Measurements from ENCODE around the gene PEAK1.

The PEAK1 gene

GRCh38 chr15:77350792-77351191, 69.1 kb downstream of the PEAK1 start:
- no peak overlapping the region for H3K9ac ChIP-seq
- no peak overlapping the region for H3K27ac ChIP-seq
- no peak for TF ChIP-seq Cebpa-rat (IDR thresholded peaks at IDR 0.05)
- no peaks in the 10 kb centered on the region for H3K36me3 ChIP-seq
- H3K4me2 ChIP-seq, result no peak overlapping the region
- H3K4me3 ChIP-seq, result no peak overlapping the region
- no peaks in the 10 kb centered on the region for H3K27me3 ChIP-seq
- no peaks in the 10 kb centered on the region for H3K9me3 ChIP-seq
- H3K4me1 ChIP-seq, result no peaks in the 10 kb centered on the region
- no peaks in the 10 kb centered on the region for H4K20me1 ChIP-seq

DNA sequence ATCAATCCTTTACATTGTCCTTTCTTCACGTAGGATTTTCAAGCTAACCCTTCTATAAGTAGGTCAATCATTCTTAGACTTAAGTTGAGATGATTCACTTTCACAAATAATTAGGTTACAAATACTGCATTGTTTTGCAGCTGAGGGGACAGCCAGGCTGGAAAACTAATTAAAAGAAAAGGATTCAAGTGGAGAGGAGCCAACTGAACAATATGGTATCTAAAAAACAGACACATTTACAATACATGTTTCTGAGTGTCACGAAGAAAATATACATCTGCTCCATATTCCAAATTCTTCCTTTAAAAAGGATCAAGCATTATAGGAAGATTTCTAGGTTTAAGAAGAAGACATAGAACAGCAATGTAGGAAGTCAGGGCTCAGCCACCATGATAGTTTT, 70.2 kb downstream of the PEAK1 start:
- Histone ChIP-seq H3K4me3 (no peak overlapping the region), H3K9ac (no peak overlapping the region), H3K9me3 (no peaks in the 10 kb centered on the region), H3K27ac (no peak overlapping the region), H3K4me2 (no peak overlapping the region), H4K20me1 (no peaks in the 10 kb centered on the region), H3K27me3 (no peaks in the 10 kb centered on the region), H3K36me3 (no peaks in the 10 kb centered on the region), H3K4me1 (no peaks in the 10 kb centered on the region)
- TF ChIP-seq Cebpa-rat (IDR thresholded peaks at IDR 0.05), result no peak

- Histone ChIP-seq H3K27me3 (no peaks in the 10 kb centered on the region), H4K20me1 (no peaks in the 10 kb centered on the region), H3K4me2 (no peak overlapping the region), H3K36me3 (no peaks in the 10 kb centered on the region), H3K27ac (no peak overlapping the region), H3K4me1 (no peaks in the 10 kb centered on the region), H3K4me3 (no peak overlapping the region), H3K9ac (no peak overlapping the region), H3K9me3 (no peaks in the 10 kb centered on the region)
- no peak for TF ChIP-seq Cebpa-rat (IDR thresholded peaks at IDR 0.05)
Measured at GRCh38 chr15:77348511-77348910, 71.4 kb downstream of the PEAK1 start.

DNA sequence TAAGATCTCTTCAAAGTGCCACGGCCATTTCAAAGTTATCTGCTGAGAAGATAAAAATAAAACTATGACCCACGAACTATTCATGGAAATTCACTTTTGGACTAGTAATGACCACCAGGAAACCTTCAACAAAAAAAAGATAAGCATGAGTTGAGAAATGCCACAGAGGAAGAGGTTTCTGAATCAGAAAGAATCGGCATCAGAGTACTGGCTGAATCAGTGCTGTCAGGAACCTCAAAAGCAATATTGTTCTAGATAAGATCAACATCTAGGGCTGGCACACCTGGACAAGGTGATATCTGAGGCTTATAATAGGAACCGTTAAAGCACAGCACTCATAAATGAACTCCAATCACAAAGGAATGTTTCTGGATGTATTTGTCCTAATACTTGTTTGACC, 72.7 kb downstream of the PEAK1 start:
- H3K9ac ChIP-seq, result no peak overlapping the region
- no peaks in the 10 kb centered on the region for H3K27me3 ChIP-seq
- no peak overlapping the region for H3K4me3 ChIP-seq
- H3K36me3 ChIP-seq, result no peaks in the 10 kb centered on the region
- no peak overlapping the region for H3K4me2 ChIP-seq
- H3K27ac ChIP-seq, result no peak overlapping the region
- H3K4me1 ChIP-seq, result no peaks in the 10 kb centered on the region
- H4K20me1 ChIP-seq, result no peaks in the 10 kb centered on the region
- no peak for TF ChIP-seq Cebpa-rat (IDR thresholded peaks at IDR 0.05)
- no peaks in the 10 kb centered on the region for H3K9me3 ChIP-seq

DNA sequence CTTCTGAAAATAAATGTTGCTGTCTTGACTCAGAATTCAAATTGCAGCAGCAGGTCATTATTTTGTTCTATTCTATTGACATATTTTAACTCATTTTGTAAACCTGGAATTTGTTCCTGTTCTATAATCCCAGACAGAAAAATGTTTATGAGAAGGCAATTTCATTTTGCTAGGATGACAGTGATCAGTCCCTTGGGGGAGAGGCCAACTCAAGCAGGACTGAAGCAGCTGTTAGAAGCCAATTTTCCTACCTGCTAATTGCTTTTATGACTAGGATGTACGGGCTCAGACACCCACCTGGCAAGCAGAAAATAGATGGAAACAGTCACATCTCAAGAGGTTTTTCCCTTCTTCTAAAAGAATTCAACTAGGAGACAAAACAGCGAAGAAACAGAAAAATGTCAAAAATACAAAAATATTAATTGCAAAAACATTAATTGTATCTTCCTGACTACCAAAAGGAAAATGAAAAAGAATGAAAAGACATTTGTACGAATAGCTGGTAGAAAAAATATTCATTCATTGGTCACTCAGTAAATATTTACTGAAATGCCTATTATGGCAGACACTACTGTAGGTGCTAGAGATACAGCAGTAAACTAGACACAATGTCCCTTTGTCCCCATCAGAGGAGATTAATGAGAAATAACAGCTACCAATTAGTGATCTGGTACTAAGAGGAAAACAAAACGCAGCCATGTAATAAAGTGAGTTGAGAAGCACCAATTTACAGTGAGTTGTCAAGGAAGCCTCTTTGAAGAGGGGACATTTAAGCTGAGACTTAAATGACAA, 73.5 kb downstream of the PEAK1 start:
- Histone ChIP-seq H4K20me1 (no peaks in the 10 kb centered on the region), H3K36me3 (no peaks in the 10 kb centered on the region), H3K4me1 (no peaks in the 10 kb centered on the region), H3K27me3 (no peaks in the 10 kb centered on the region), H3K27ac (no peak overlapping the region), H3K4me2 (no peak overlapping the region), H3K9me3 (peaks cover 1% of the 10 kb centered on the region), H3K9ac (no peak overlapping the region), H3K4me3 (no peak overlapping the region)
- no peak for TF ChIP-seq Cebpa-rat (IDR thresholded peaks at IDR 0.05)

DNA sequence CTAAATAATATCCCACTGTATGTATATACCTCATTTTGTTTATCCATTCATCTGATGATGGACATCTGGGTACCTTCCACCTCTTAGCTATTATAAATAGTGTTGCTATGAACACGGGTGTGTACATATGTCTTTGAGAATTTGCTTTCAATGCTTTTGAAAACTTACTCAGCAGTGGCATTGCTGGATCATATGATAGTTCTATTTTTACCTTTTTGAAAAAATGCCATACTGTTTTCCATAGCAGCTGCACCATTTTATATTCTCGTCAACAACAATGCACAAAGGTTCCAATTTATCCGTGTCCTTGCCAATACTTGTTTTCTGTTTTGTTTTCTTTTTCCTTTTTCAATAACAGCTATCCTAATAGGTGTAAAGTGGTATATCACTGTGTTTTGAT, 77.1 kb downstream of the PEAK1 start:
- peaks cover 8% of the 10 kb centered on the region for H3K9me3 ChIP-seq
- no peak overlapping the region for H3K27ac ChIP-seq
- H3K9ac ChIP-seq, result no peak overlapping the region
- H3K4me3 ChIP-seq, result no peak overlapping the region
- no peaks in the 10 kb centered on the region for H4K20me1 ChIP-seq
- TF ChIP-seq Cebpa-rat (IDR thresholded peaks at IDR 0.05), result no peak
- no peak overlapping the region for H3K4me2 ChIP-seq
- H3K27me3 ChIP-seq, result no peaks in the 10 kb centered on the region
- H3K4me1 ChIP-seq, result no peaks in the 10 kb centered on the region
- H3K36me3 ChIP-seq, result no peaks in the 10 kb centered on the region

DNA sequence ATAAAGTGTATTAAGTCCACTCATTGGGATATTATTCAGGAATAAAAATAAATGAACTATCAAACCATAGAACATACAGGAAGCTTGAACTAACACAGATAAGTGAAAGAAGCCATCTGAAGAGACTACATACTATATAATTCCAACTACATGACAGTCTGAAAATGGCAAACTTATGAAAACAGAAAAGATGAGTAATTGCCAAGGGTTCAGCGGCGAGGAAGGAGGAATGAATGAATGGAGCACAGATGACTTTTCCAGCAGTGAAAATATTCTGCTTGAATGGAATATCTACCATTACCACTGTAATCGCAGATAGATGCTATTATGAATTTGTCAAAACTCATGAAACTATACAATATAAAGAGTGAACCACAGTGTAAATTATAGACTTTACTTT, 79.7 kb downstream of the PEAK1 start:
- Histone ChIP-seq H3K36me3 (no peaks in the 10 kb centered on the region), H3K27ac (no peak overlapping the region)

GRCh38 chr15:77336006-77336405, 83.9 kb downstream of the PEAK1 start:
- TF ChIP-seq Cebpa-rat (IDR thresholded peaks at IDR 0.05), result no peak
- Histone ChIP-seq H3K27ac (no peak overlapping the region), H3K9me3 (peaks cover 2% of the 10 kb centered on the region), H3K36me3 (no peaks in the 10 kb centered on the region), H3K9ac (no peak overlapping the region), H3K27me3 (no peaks in the 10 kb centered on the region), H3K4me1 (no peaks in the 10 kb centered on the region), H3K4me3 (no peak overlapping the region), H3K4me2 (no peak overlapping the region), H4K20me1 (no peaks in the 10 kb centered on the region)

More for the DNA sequence above, 79.7 kb downstream of the PEAK1 start:
- Histone ChIP-seq H3K4me2 (no peak overlapping the region), H3K4me1 (no peaks in the 10 kb centered on the region), H3K4me3 (no peak overlapping the region), H3K9me3 (peaks cover 8% of the 10 kb centered on the region), H3K9ac (no peak overlapping the region), H3K27me3 (no peaks in the 10 kb centered on the region), H4K20me1 (no peaks in the 10 kb centered on the region)
- TF ChIP-seq Cebpa-rat (IDR thresholded peaks at IDR 0.05), result no peak

DNA sequence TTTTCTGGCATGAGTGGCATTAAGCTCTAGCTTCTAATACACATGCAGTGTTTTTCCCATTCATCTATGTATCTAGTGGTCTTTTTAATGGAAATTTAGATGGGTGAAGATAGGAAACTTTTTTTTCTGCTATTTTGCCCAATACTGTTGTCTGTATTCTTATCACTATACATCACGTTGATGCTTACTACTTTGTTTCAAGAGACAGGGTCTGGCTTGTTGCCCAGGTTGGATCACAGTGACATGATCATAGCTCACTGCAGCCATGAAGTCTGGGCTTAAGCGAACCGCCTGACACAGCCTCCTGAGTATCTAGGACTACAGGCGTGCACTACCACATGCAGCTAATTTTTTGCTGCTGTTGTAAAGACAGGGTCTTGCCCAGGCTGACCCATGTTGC, 84.6 kb downstream of the PEAK1 start:
- Histone ChIP-seq H3K36me3 (no peaks in the 10 kb centered on the region), H3K27ac (no peak overlapping the region), H3K4me3 (no peak overlapping the region), H4K20me1 (no peaks in the 10 kb centered on the region), H3K4me2 (no peak overlapping the region), H3K27me3 (no peaks in the 10 kb centered on the region), H3K4me1 (no peaks in the 10 kb centered on the region), H3K9me3 (no peaks in the 10 kb centered on the region), H3K9ac (no peak overlapping the region)
- TF ChIP-seq Cebpa-rat (IDR thresholded peaks at IDR 0.05), result no peak

DNA sequence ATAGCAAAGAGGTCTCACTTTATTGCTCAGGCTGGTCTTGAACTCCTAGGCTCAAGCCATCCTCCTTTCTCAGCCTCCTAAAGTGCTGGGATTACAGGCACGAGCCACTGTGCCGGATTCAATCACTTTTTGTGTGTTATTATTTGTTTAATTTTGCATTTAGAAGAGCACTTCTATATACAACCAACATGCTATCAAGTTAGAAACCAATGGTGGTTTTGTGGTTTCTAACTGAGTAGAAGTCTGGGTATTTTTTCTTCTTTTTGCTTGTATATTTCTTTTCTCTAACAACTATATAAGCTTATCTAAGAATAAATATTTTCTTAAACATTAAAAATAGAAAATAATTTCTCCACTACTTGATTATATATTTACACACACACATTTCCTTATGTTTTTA, 86.7 kb downstream of the PEAK1 start:
- H3K27ac ChIP-seq, result no peak overlapping the region
- H3K4me1 ChIP-seq, result no peaks in the 10 kb centered on the region
- H3K36me3 ChIP-seq, result no peaks in the 10 kb centered on the region
- H3K4me3 ChIP-seq, result no peak overlapping the region
- H3K9me3 ChIP-seq, result no peaks in the 10 kb centered on the region
- no peak overlapping the region for H3K4me2 ChIP-seq
- H4K20me1 ChIP-seq, result no peaks in the 10 kb centered on the region
- no peaks in the 10 kb centered on the region for H3K27me3 ChIP-seq
- TF ChIP-seq Cebpa-rat (IDR thresholded peaks at IDR 0.05), result no peak
- no peak overlapping the region for H3K9ac ChIP-seq

DNA sequence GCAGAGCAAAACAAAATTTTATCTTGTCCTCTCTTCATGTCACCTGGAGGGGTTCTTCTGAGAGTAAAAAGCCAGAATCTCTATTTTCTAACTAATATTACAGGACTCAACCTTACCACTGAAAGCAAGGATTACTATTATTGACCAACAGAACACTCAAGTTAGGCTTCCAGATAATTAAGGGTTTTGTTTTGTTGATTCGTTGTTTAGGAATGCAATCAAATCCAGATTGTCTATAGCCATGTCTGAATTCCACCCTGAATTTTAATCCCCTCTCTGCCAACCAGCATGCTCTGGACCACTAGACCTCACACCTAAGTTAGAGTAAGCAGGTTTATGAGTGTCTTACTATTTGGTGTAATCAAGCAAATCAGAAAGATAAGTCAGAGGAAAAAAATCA, 90.7 kb downstream of the PEAK1 start:
- Histone ChIP-seq H3K9me3 (no peaks in the 10 kb centered on the region), H3K4me1 (no peaks in the 10 kb centered on the region), H3K4me2 (no peak overlapping the region), H3K36me3 (no peaks in the 10 kb centered on the region), H3K9ac (no peak overlapping the region), H3K27ac (no peak overlapping the region), H4K20me1 (no peaks in the 10 kb centered on the region), H3K27me3 (no peaks in the 10 kb centered on the region), H3K4me3 (no peak overlapping the region)
- TF ChIP-seq Cebpa-rat (IDR thresholded peaks at IDR 0.05), result no peak

Data from BLaER1 (cell line).